IMR-90 (cell line): ENCODE data around the gene BTBD9. TPM values are rescaled to one million over a fixed set of nuclear protein-coding genes. Genes with fewer than 3 reads are reported as not detected.

Source experiments
- ATAC-seq: fragments of 200-7000 bp; cut with Tn5 transposase; 2 replicates; pipeline ENCODE4 v1.9.1; 2020; ENCODE audit warnings: low read depth, mild to moderate bottlenecking, moderate library complexity
- BruUV-seq: library from RNA; stranded (reverse); fragments of 400-500 nt; replicated peaks from 2 replicates; lab custom pipeline; 2021; lab: Mats Ljungman, UMichigan
- CTCF ChIA-PET: fragments of 300-600 bp; formaldehyde crosslinking; extraction: SDS; loops from one replicate; lab custom pipeline; 2021; ENCODE audit warnings: antibody characterized with exemption; lab: Yijun Ruan, JAX
- POLR2A ChIA-PET: fragments of 300-600 bp; sonication (Branson Sonifier 250); formaldehyde crosslinking; loops from one replicate; lab custom pipeline; 2022; ENCODE audit warnings: antibody characterized with exemption; ENCODE audit not compliant: unreplicated experiment; lab: Charles Lee
- DNase-seq: peaks from one replicate; pipeline ENCODE4 v3.0.0; 2013
- H2AFZ ChIP-seq: replicated peaks from 2 replicates; pipeline ENCODE3; 2013; ENCODE audit warnings: low read length, mild to moderate bottlenecking; ENCODE audit not compliant: poor library complexity
- H2AK5ac ChIP-seq: 2 replicates; pipeline ENCODE4 v1.6.1; 2013; ENCODE audit warnings: low read depth, low read length, inconsistent platforms
- H2AK9ac ChIP-seq: replicated peaks from 2 replicates; pipeline ENCODE3; 2013; ENCODE audit warnings: mild to moderate bottlenecking, low read depth, low read length, moderate library complexity; ENCODE audit not compliant: poor library complexity
- H2BK120ac ChIP-seq: 2 replicates; pipeline ENCODE4 v1.6.1; 2013; ENCODE audit warnings: low read depth, low read length, inconsistent platforms
- H2BK15ac ChIP-seq: 3 replicates; pipeline ENCODE4 v1.6.1; 2013; ENCODE audit warnings: low read depth, low read length, inconsistent platforms
- H2BK20ac ChIP-seq: 2 replicates; pipeline ENCODE4 v1.6.1; 2013; ENCODE audit warnings: low read depth, mild to moderate bottlenecking, inconsistent platforms, low read length, moderate library complexity
- H2BK5ac ChIP-seq: 2 replicates; pipeline ENCODE4 v1.6.1; 2013; ENCODE audit warnings: mild to moderate bottlenecking, low read depth, low read length, inconsistent platforms; ENCODE audit not compliant: poor library complexity, severe bottlenecking
- H3K14ac ChIP-seq: replicated peaks from 2 replicates; pipeline ENCODE4 v1.6.1; 2013; ENCODE audit warnings: low read depth, low read length, inconsistent platforms
- H3K18ac ChIP-seq: 2 replicates; pipeline ENCODE4 v1.6.1; 2013; ENCODE audit warnings: low read depth, low read length, control low read depth
- H3K23ac ChIP-seq: 2 replicates; pipeline ENCODE4 v1.6.1; 2013; ENCODE audit warnings: low read depth, low read length, inconsistent platforms
- H3K27ac ChIP-seq: 2 replicates; pipeline ENCODE4 v1.5.1; 2013; ENCODE audit warnings: mild to moderate bottlenecking, control low read depth, low read length; ENCODE audit not compliant: insufficient read depth
- H3K27me3 ChIP-seq: 2 replicates; pipeline ENCODE4 v1.6.1; 2013; ENCODE audit warnings: low read length; ENCODE audit not compliant: control insufficient read depth, insufficient read depth
- H3K36me3 ChIP-seq: 2 replicates; pipeline ENCODE4 v1.6.1; 2013; ENCODE audit warnings: low read length, mixed read lengths; ENCODE audit not compliant: control insufficient read depth, insufficient read depth
- H3K4ac ChIP-seq: 2 replicates; pipeline ENCODE4 v1.6.1; 2013; ENCODE audit warnings: low read depth, low read length, inconsistent platforms
- H3K4me1 ChIP-seq: 2 replicates; pipeline ENCODE4 v1.6.1; 2013; ENCODE audit warnings: low read length, mixed read lengths; ENCODE audit not compliant: control insufficient read depth, insufficient read depth
- H3K4me2 ChIP-seq: 2 replicates; pipeline ENCODE4 v1.6.1; 2013; ENCODE audit warnings: low read depth, mild to moderate bottlenecking, control low read depth, low read length, moderate library complexity
- H3K4me3 ChIP-seq: 2 replicates; pipeline ENCODE4 v1.5.1; 2013; ENCODE audit warnings: low read depth, mild to moderate bottlenecking, control low read depth, low read length, moderate library complexity; ENCODE audit not compliant: insufficient read depth
- H3K56ac ChIP-seq: 2 replicates; pipeline ENCODE4 v1.6.1; 2013; ENCODE audit warnings: low read length, inconsistent platforms; ENCODE audit not compliant: insufficient read depth; ENCODE audit errors: extremely low read depth
- H3K79me1 ChIP-seq, 2 experiments: 2 replicates each; pipeline ENCODE4 v1.6.1; 2013; ENCODE audit warnings: low read length in 2 of 2, inconsistent platforms in 1 of 2, low read depth in 1 of 2
- H3K9ac ChIP-seq: 2 replicates; pipeline ENCODE4 v1.6.1; 2013; ENCODE audit warnings: low read depth, low read length, control low read depth
- H3K9me1 ChIP-seq: 2 replicates; pipeline ENCODE4 v1.6.1; 2013; ENCODE audit warnings: low read length, inconsistent platforms; ENCODE audit not compliant: insufficient read depth
- H3K9me3 ChIP-seq: 2 replicates; pipeline ENCODE4 v1.6.1; 2013; ENCODE audit warnings: low read length; ENCODE audit not compliant: control insufficient read depth, insufficient read depth
- H4K20me1 ChIP-seq: 2 replicates; pipeline ENCODE4 v1.6.1; 2013; ENCODE audit warnings: low read length, inconsistent platforms; ENCODE audit not compliant: insufficient read depth
- H4K5ac ChIP-seq: 2 replicates; pipeline ENCODE4 v1.6.1; 2013; ENCODE audit warnings: mild to moderate bottlenecking, low read depth, low read length, control low read depth
- H4K8ac ChIP-seq, 2 experiments: 2 replicates each; pipeline ENCODE4 v1.6.1; 2013; ENCODE audit warnings: low read depth in 2 of 2, low read length in 2 of 2, control low read depth in 1 of 2, inconsistent platforms in 1 of 2
- H4K91ac ChIP-seq: 2 replicates; pipeline ENCODE4 v1.6.1; 2013; ENCODE audit warnings: low read depth, low read length, inconsistent platforms; ENCODE audit not compliant: insufficient read depth
- BHLHE40 ChIP-seq: fragments of 150-350 bp; IDR thresholded peaks from 2 replicates; pipeline ENCODE4 v1.6.1; 2016; ENCODE audit warnings: mild to moderate bottlenecking, low read depth, low read length
- CEBPB ChIP-seq: IDR thresholded peaks from 2 replicates; pipeline ENCODE4 v1.6.1; 2012; ENCODE audit warnings: low read depth, low read length, improper control_type of control experiment
- CTCF ChIP-seq: conservative IDR thresholded peaks from 2 replicates; pipeline ENCODE4 v1.5.1; 2012; ENCODE audit warnings: mild to moderate bottlenecking, low read depth, low read length, improper control_type of control experiment
- FOS ChIP-seq: fragments of 150-350 bp; IDR thresholded peaks from 2 replicates; pipeline ENCODE4 v1.6.1; 2016; ENCODE audit warnings: low read depth, low read length
- MAFK ChIP-seq: IDR thresholded peaks from 2 replicates; pipeline ENCODE4 v1.6.1; 2012; ENCODE audit warnings: low read depth, low read length, improper control_type of control experiment
- MAZ ChIP-seq: IDR thresholded peaks from 2 replicates; pipeline ENCODE4 v1.6.1; 2012; ENCODE audit warnings: low read depth, mild to moderate bottlenecking, low read length, improper control_type of control experiment, moderate library complexity, borderline replicate concordance
- MXI1 ChIP-seq: IDR thresholded peaks from 2 replicates; pipeline ENCODE4 v1.6.1; 2012; ENCODE audit warnings: low read depth, mild to moderate bottlenecking, low read length, moderate library complexity, borderline replicate concordance
- NFE2L2 ChIP-seq: fragments of 150-350 bp; IDR thresholded peaks from 2 replicates; pipeline ENCODE4 v1.6.1; 2016; ENCODE audit warnings: low read depth, mild to moderate bottlenecking, low read length
- POLR2A ChIP-seq: IDR thresholded peaks from 2 replicates; pipeline ENCODE4 v1.6.1; 2012; ENCODE audit warnings: mild to moderate bottlenecking, low read depth, low read length
- SMC3 ChIP-seq: fragments of 150-350 bp; IDR thresholded peaks from 2 replicates; pipeline ENCODE4 v1.6.1; 2016; ENCODE audit warnings: low read depth, mild to moderate bottlenecking, antibody characterized with exemption, low read length, moderate library complexity
- USF2 ChIP-seq: fragments of 150-350 bp; IDR thresholded peaks from 2 replicates; pipeline ENCODE4 v1.6.1; 2017; ENCODE audit warnings: mild to moderate bottlenecking, antibody characterized with exemption, low read length, low read depth
- WGBS, 2 experiments: methylation state at CpG; one replicate each; pipeline versions ENCODE4 v1.1.5 to v1.1.7; 2013; ENCODE audit warnings: missing lambda C conversion rate in 2 of 2; ENCODE audit not compliant: insufficient read length in 1 of 2; ENCODE audit errors: extremely low coverage in 2 of 2; 5-methylcytosine and 5-hydroxymethylcytosine counted together
- dilution Hi-C: fragments of 300-500 bp; cut with HindIII; formaldehyde crosslinking; loops from one replicate; pipeline ENCODE4 v1.14.3; 2018; ENCODE audit warnings: low sequenced_read_pairs; ENCODE audit not compliant: unreplicated experiment
- in situ Hi-C: fragments of 300-500 bp; cut with MboI; formaldehyde crosslinking; loops from 3 replicates; pipeline ENCODE4 v1.14.3; 2019; ENCODE audit warnings: low sequenced_read_pairs, inconsistent platforms, mixed read lengths
- intact Hi-C: fragments of 100-400 bp; cut with micrococcal nuclease; formaldehyde crosslinking; loops from 2 replicates; pipeline ENCODE4 v1.10.0; 2022
- polyA plus RNA-seq, 3 experiments: library from polyadenylated mRNA; depleted of rRNA; stranded (reverse); fragments of >200 nt; gene quantifications; 2 replicates each; pipeline ENCODE4 v1.2.3, GENCODE V29; 2012; ENCODE audit warnings: low replicate concordance in 1 of 3
- total RNA-seq: library from RNA; depleted of rRNA; stranded (reverse); fragments of >200 nt; gene quantifications from 2 replicates; pipeline ENCODE4 v1.2.3, GENCODE V29; 2012

BTBD9 gene
- total and polyA plus RNA-seq, 2 of the 4 experiments (the other 2 are of a cell fraction) = 4.1 to 22.0 TPM

- no peaks in the 10 kb centered on the region; the same call in 1 of the 2 replicates for H4K20me1 ChIP-seq
- ATAC-seq (no peak; the same call in 1 of the 2 replicates), DNase-seq (peak; percentile 11)
- H2BK20ac ChIP-seq = no peak overlapping the region
- H4K91ac ChIP-seq = no peak overlapping the region
- H2BK120ac ChIP-seq = no peak overlapping the region
- no peak overlapping the region for H4K8ac ChIP-seq
- H3K27ac ChIP-seq = no peak overlapping the region
- H3K4ac ChIP-seq = no peak overlapping the region
- H3K23ac ChIP-seq = no peak overlapping the region
- no peak overlapping the region for H2AK9ac ChIP-seq
- TF ChIP-seq BHLHE40 (no peak), USF2 (no peak), POLR2A (no peak), MAZ (no peak), MAFK (no peak), NFE2L2 (no peak), FOS (no peak), SMC3 (no peak), MXI1 (no peak), CEBPB (no peak), CTCF (no peak)
- no peaks in the 10 kb centered on the region for H3K79me1 ChIP-seq
- no peak overlapping the region for H2AFZ ChIP-seq
- H2BK5ac ChIP-seq = no peak overlapping the region
- H3K4me3 ChIP-seq = no peak overlapping the region
- H3K9me1 ChIP-seq = peaks cover 5% of the 10 kb centered on the region
- in situ Hi-C loops (no loop called here), dilution Hi-C loops (no loop called here), intact Hi-C loops (no loop called here)
- no peak overlapping the region for H2BK15ac ChIP-seq
- H3K56ac ChIP-seq = no peak overlapping the region
- H3K36me3 ChIP-seq = no peaks in the 10 kb centered on the region
- H3K4me2 ChIP-seq = no peak overlapping the region
- POLR2A ChIA-PET = no interaction called here
- H3K9ac ChIP-seq = no peak overlapping the region
- H3K9me3 ChIP-seq = no peaks in the 10 kb centered on the region
- peaks cover 5% of the 10 kb centered on the region for H3K4me1 ChIP-seq
- no peak overlapping the region for H4K5ac ChIP-seq
- no peak overlapping the region for H3K14ac ChIP-seq
- no peaks in the 10 kb centered on the region for H3K27me3 ChIP-seq
- CTCF ChIA-PET = interaction anchor here (0.6 kb wide), 1 partner anchor 10 kb away, joined by 3 read pairs; no protein-coding TSS in a partner anchor
- no CpG with 5 or more reads among the region's 7 CpGs for WGBS, 2 experiments
- no peak overlapping the region for H2AK5ac ChIP-seq
- no peak overlapping the region for H3K18ac ChIP-seq
- BruUV-seq = no TSS peak
These were observed 398.4 kb downstream of the BTBD9 start for GRCh38 chr6:38241200-38241871.
